ENCODE measurements around the gene C18orf63. TPM values are rescaled to one million over a fixed set of nuclear protein-coding genes. Genes with fewer than 3 reads are reported as not detected.

The C18orf63 gene
- total and polyA plus RNA-seq, 2 of the 4 experiments (the other 2 are of a cell fraction), result not detected

DNA sequence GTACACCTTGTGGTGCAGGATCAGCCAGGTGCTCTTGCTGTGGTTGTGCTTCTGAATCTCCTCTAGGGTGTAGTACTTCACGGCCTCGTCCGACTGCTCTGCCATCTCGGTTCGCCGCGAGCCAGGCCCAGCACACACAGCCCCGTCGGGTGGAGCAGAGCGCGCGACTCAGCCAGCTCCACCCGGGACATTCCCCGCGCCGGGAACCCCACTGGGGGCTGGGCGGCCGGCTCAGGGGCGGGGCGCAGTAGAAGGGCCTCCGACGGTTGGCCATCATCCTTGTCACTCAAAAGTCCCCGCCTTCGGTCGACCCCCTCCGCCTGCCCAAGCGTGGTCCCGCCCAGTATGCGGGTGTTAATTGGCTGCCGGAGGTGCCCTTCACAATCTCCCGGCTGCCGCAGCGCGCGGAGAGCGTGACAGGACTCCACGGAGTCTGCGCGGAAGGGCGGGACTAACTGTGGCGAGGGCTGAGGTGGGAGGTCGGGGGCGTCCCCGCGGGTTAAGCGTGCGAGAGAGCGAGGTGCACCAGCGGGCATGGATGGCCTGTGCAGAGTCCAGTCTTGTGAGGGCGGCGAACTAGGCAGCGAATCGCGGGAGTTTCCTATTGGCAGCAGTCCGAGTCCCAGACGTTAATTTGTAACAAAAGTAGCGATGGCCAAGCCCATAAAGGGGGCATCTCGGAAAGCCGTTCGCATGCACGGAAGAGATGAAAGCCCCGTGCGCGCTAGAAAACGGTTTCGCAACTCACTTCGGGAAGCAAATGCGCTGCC, 23.7 kb upstream of the C18orf63 start, which contains the start of gene CYB5A (continued):
- no peak for TF ChIP-seq RCOR1 (IDR thresholded peaks at IDR 0.05; ENCODE audit: insufficient replicate concordance, low read length)

DNA sequence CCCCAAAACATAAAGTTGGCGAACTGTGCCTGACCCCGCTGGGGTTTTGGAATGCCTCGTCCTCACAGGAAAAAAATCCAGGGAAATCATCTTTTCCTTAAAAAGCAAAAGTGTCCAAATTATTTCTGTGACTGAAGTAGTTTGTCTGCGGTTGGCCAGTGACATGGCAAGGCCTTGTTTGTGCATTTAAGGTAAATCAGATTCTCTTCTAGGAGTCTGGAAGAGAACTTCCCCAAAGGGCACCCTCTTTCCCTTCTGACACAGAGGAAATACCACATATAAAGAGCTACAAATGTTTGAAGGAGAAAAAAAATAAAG, 23.1 kb upstream of the C18orf63 start:
- Histone ChIP-seq H2BK120ac (ENCODE audit: low read depth, low read length) (peak overlapping the region; percentile 44), H2BK15ac (ENCODE audit: low read depth, low read length) (peak overlapping the region; percentile 46; the same call in 1 of the 3 replicates), H2BK5ac (ENCODE audit: low read depth, low read length, poor library complexity, severe bottlenecking) (peak overlapping the region; percentile 18), H3K14ac (replicated peaks; ENCODE audit: low read depth, low read length) (peak overlapping the region; percentile 82), H3K9me1 (ENCODE audit: insufficient read depth, low read length) (peaks cover 9% of the 10 kb centered on the region), H3K9ac (ENCODE audit: low read depth, low read length) (peak overlapping the region; percentile 58), H3K27ac (ENCODE audit: insufficient read depth, low read length) (peak overlapping the region; percentile 54), H2AK9ac (replicated peaks; ENCODE audit: low read depth, low read length, poor library complexity) (peak overlapping the region; percentile 47), H4K8ac (ENCODE audit: low read depth in 2 of 2, low read length in 2 of 2) (peak overlapping the region; percentile 88 to 91), H2BK20ac (ENCODE audit: low read depth, low read length) (no peak overlapping the region), H3K4me2 (ENCODE audit: low read depth, low read length) (peak overlapping the region; percentile 63), H3K4ac (ENCODE audit: low read depth, low read length) (peak overlapping the region; percentile 67), H3K79me1 (ENCODE audit: low read depth in 1 of 2, low read length in 2 of 2) (peaks cover 10 to 24% of the 10 kb centered on the region in 2 experiments; a peak in 3 of 4 replicates), H3K4me1 (ENCODE audit: control insufficient read depth, insufficient read depth, low read length) (peaks cover 10% of the 10 kb centered on the region), H3K56ac (ENCODE audit: extremely low read depth, insufficient read depth, low read length) (peak overlapping the region; percentile 53; the same call in 1 of the 2 replicates), H3K36me3 (ENCODE audit: control insufficient read depth, insufficient read depth, low read length) (no peaks in the 10 kb centered on the region), H3K23ac (ENCODE audit: low read depth, low read length) (peak overlapping the region; percentile 49), H3K9me3 (ENCODE audit: control insufficient read depth, insufficient read depth, low read length) (no peaks in the 10 kb centered on the region), H3K4me3 (ENCODE audit: insufficient read depth, low read depth, low read length) (peak overlapping the region; percentile 67), H4K5ac (ENCODE audit: low read depth, low read length) (peak overlapping the region; percentile 57), H2AK5ac (ENCODE audit: low read depth, low read length) (no peak overlapping the region), H3K18ac (ENCODE audit: low read depth, low read length) (no peak overlapping the region), H4K20me1 (ENCODE audit: insufficient read depth, low read length) (no peaks in the 10 kb centered on the region), H4K91ac (ENCODE audit: insufficient read depth, low read depth, low read length) (peak overlapping the region; percentile 67), H2AFZ (replicated peaks; ENCODE audit: low read length, poor library complexity) (peak overlapping the region; percentile 98), H3K27me3 (ENCODE audit: control insufficient read depth, insufficient read depth, low read length) (no peaks in the 10 kb centered on the region)
- no TSS peak for BruUV-seq (replicated peaks)
- no CpG with 5 or more reads among the region's 4 CpGs for WGBS, 2 experiments (ENCODE audit: extremely low coverage in 2 of 2, insufficient read length in 1 of 2)
- POLR2A ChIA-PET (ENCODE audit: unreplicated experiment), result no interaction called here
- intact Hi-C loops (cut with micrococcal nuclease) (no loop called here), in situ Hi-C loops (cut with MboI; ENCODE audit: low sequenced_read_pairs) (no loop called here), dilution Hi-C loops (cut with HindIII; ENCODE audit: low sequenced_read_pairs, unreplicated experiment) (no loop called here)
- CTCF ChIA-PET, result no interaction called here
- no peak for DNase-seq
- ATAC-seq (ENCODE audit: low read depth), result no peak
- TF ChIP-seq RFX5 (IDR thresholded peaks at IDR 0.05; ENCODE audit: low read depth, low read length) (no peak), NFE2L2 (IDR thresholded peaks at IDR 0.05; ENCODE audit: low read depth, low read length) (no peak), MAZ (IDR thresholded peaks at IDR 0.05; ENCODE audit: borderline replicate concordance, low read depth, low read length) (no peak), RCOR1 (IDR thresholded peaks at IDR 0.05; ENCODE audit: insufficient replicate concordance, low read length) (no peak), RAD21 (IDR thresholded peaks at IDR 0.05; ENCODE audit: low read length) (no peak), BHLHE40 (IDR thresholded peaks at IDR 0.05; ENCODE audit: low read depth, low read length) (no peak), USF2 (IDR thresholded peaks at IDR 0.05; ENCODE audit: low read depth, low read length) (no peak), ELK1 (IDR thresholded peaks at IDR 0.05; ENCODE audit: borderline replicate concordance, low read depth, low read length) (no peak), MAFK (IDR thresholded peaks at IDR 0.05; ENCODE audit: low read depth, low read length) (no peak), FOS (IDR thresholded peaks at IDR 0.05; ENCODE audit: low read depth, low read length) (no peak), CEBPB (IDR thresholded peaks at IDR 0.05; ENCODE audit: low read depth, low read length) (no peak), POLR2A (IDR thresholded peaks at IDR 0.05; ENCODE audit: low read depth, low read length) (no peak), SMC3 (IDR thresholded peaks at IDR 0.05; ENCODE audit: low read depth, low read length) (no peak), MXI1 (IDR thresholded peaks at IDR 0.05; ENCODE audit: borderline replicate concordance, low read depth, low read length) (no peak)

Measured in IMR-90 (cell line).